Measurements from ENCODE around the gene MTMR1. TPM values are rescaled to one million over a fixed set of nuclear protein-coding genes. Genes with fewer than 3 reads are reported as not detected.

MTMR1 gene
- total and polyA plus RNA-seq, 9 of the 15 experiments (the other 6 are each of a cell fraction or from before 2014, with no cell fraction given) = 0.96 to 35.4 (median 22.4) TPM

- TF ChIP-seq CUX1 (CRISPR knock-in tag; IDR thresholded peaks at IDR 0.05) (no peak), EP300 (IDR thresholded peaks at IDR 0.05; ENCODE audit: low read length) (no peak), GTF2A2 (tag; IDR thresholded peaks at IDR 0.05) (no peak), STAG1 (CRISPR knock-in tag; IDR thresholded peaks at IDR 0.05; ENCODE audit: borderline replicate concordance) (no peak)
Observed at GRCh38 chrX:150664290-150664689, 28.9 kb upstream of the MTMR1 start (continued).

- no peak overlapping the region for H3K9ac ChIP-seq (ENCODE audit: insufficient read depth in 1 of 2, low read depth in 2 of 2, low read length in 2 of 2)
- ChIA-PET CTCF (ENCODE audit: low intra/inter-chr PET ratio) (no interaction called here), POLR2A (no interaction called here)
- H4K20me1 ChIP-seq (replicated peaks; ENCODE audit: control insufficient read depth, insufficient read depth, low read length) = no peaks in the 10 kb centered on the region
- FAIRE-seq (no peak), DNase-seq (ENCODE audit: extremely low read depth in 1 of 4, low spot score in 3 of 4) (no peak), ATAC-seq (no peak)
- WGBS (ENCODE audit: insufficient coverage, low coverage, missing lambda C conversion rate) = 0% methylated on average over 2 of the region's 2 CpGs
- no peaks in the 10 kb centered on the region for H3K9me1 ChIP-seq (ENCODE audit: control insufficient read depth, insufficient read depth, low read length)
- no peak overlapping the region for H2AFZ ChIP-seq (ENCODE audit: low read depth, low read length)
- no peaks in the 10 kb centered on the region for H3K79me2 ChIP-seq (ENCODE audit: control insufficient read depth, insufficient read depth, low read length)
- H3K4me2 ChIP-seq (ENCODE audit: insufficient read depth, low read length) = no peak overlapping the region
- H3K27me3 ChIP-seq (ENCODE audit: control insufficient read depth in 2 of 2, insufficient read depth in 2 of 2, low read length in 2 of 2) = no peaks in the 10 kb centered on the region
- no peaks in the 10 kb centered on the region for H3K9me3 ChIP-seq (replicated peaks; ENCODE audit: control insufficient read depth, insufficient read depth, low read depth, low read length)
- intact Hi-C loops (cut with micrococcal nuclease) = no loop called here
- H3K4me1 ChIP-seq (replicated peaks in 1 of 2; ENCODE audit: control insufficient read depth in 2 of 2, insufficient read depth in 2 of 2, low read length in 2 of 2) = no peaks in the 10 kb centered on the region
- H3K27ac ChIP-seq (ENCODE audit: extremely low read depth, low read depth, low read length) = no peak overlapping the region
- in situ Hi-C loops (cut with MboI) = no loop called here
- BruUV-seq (replicated peaks) = no TSS peak
- no peaks in the 10 kb centered on the region for H3K36me3 ChIP-seq (ENCODE audit: control insufficient read depth, insufficient read depth, low read length)
- H3K4me3 ChIP-seq = no peak overlapping the region
- TF ChIP-seq FOXA3 (CRISPR knock-in tag; conservative IDR thresholded peaks at IDR 0.05 in 1 of 2, IDR thresholded peaks at IDR 0.05 in 1 of 2) (no peak), E4F1 (CRISPR knock-in tag; IDR thresholded peaks at IDR 0.05; ENCODE audit: borderline replicate concordance) (no peak), PHB2 (IDR thresholded peaks at IDR 0.05; ENCODE audit: low read depth) (no peak), TRIM28 (IDR thresholded peaks at IDR 0.05) (no peak), ZFP36 (IDR thresholded peaks at IDR 0.05; ENCODE audit: low read depth, low read length, partially characterized antibody) (no peak), THRAP3 (IDR thresholded peaks at IDR 0.05; ENCODE audit: borderline replicate concordance) (no peak), PHB (CRISPR knock-in tag; IDR thresholded peaks at IDR 0.05) (no peak), MTA2 (IDR thresholded peaks at IDR 0.05; ENCODE audit: low read depth) (no peak), NRF1 (conservative IDR thresholded peaks at IDR 0.05 in 1 of 2, IDR thresholded peaks at IDR 0.05 in 1 of 2) (no peak), ATF7 (IDR thresholded peaks at IDR 0.05) (no peak), BRCA1 (IDR thresholded peaks at IDR 0.05) (no peak), BRCA1 (CRISPR knock-in tag; IDR thresholded peaks at IDR 0.05) (no peak), FOXK1 (CRISPR knock-in tag; IDR thresholded peaks at IDR 0.05; ENCODE audit: borderline replicate concordance) (no peak)
Observed at GRCh38 chrX:150676221-150676620, 17.0 kb upstream of the MTMR1 start.
